Measurements from ENCODE around the gene PRKCA.

GRCh38 chr17:66425756-66426396, 123.5 kb downstream of the PRKCA start:
- TF ChIP-seq POLR2AphosphoS5 (IDR thresholded peaks at IDR 0.05; ENCODE audit: borderline replicate concordance, low read depth, low read length) (no peak), EZH2 (IDR thresholded peaks at IDR 0.05) (no peak)

Measured in SK-N-MC (cell line).